GM18498 (cell line): Measurements from ENCODE around the gene ALDH1L1.

ENCODE experiments used
- ATAC-seq: cut with Tn5 transposase; IDR thresholded peaks from one replicate; pipeline ENCODE4 v1.9.1; 2021; ENCODE audit warnings: mild to moderate bottlenecking, moderate library complexity; ENCODE audit not compliant: unreplicated experiment

ALDH1L1 gene

DNA sequence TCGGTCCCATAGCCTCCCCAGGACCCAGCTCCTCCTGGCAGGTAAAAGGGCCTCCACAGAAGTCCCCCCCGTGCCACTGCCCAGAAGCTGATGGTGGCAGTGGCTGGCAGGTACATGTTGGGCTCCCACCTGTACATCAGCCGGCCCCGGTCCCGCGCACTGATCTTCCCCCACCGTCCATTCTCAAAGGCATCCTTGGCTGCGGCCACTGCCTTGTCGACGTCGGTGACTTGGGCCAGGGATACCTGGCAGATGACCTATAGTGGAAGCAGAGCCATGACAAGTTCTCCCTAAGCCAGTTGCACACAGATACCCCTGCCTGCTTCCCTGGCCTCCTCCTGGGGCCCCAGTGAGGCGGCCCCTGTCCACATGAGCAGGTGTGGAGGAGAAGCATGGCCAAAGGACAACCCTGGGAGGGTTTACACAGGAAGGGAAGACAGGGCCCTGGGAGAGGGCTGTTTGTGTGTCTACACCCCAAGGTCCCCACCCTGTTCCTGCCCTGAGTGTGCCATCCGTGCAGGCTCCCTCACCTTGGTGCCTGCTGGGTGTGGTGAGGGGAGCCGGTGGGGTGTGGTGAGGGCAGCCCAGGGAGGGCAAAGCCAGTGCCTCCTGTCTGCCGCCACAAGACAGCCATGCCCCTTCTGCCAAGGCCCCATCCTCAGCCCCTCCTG lies 44.8 kb downstream of the ALDH1L1 start:
- no peak for ATAC-seq

DNA sequence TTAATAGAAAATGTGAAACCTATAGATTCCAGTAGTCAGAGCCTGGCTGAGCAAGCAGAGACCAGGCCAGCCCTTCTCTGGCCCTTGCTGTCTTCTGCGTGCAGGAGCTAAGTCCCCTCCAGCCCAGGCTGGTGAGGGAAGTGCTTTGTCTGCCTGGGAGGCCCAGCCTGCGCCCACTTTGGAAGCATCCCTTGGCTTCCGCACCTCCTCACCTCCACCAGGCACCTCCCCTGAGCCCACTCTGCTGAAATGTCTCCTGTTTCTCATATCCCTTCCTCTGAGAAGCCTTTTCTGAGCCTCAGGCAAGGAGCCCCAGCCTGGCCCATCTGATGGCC lies 45.3 kb downstream of the ALDH1L1 start:
- no peak for ATAC-seq

DNA sequence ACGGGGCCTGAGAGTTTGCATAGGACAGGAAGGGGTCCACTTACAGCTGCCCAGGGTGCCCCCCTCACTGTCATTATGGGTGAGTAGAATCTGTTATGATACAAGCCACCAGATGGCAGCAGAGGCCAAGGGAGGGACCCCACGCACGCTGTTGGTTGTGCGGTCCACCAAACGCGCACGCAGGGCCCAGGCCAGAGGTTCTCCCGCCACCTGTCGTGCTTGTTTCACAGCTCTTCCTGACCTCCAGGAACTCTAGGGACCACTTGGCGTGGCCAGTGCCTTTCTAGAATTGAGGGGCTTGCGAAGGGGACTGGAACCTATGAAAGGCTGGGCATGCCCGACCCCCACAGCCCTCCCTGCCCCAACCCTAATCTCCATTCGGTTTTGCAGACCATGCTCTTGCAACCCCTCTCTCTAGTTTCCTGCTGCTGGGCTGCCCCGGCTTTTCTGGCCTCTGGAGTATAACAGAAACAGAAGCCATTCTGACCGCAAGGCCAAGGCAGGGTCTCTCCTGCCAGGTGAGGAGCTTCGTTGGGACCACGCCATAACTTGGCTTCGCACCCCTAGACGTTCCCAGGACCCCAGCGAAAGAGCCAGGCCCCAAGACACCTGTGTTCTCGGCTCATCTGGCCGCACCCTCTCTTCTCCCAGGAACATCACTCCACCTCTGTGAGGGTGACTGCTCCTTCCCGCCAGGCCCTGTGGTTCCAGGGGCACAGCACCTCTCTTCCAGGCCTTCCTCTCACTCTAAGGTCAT lies 46.0 kb downstream of the ALDH1L1 start:
- no peak for ATAC-seq

DNA sequence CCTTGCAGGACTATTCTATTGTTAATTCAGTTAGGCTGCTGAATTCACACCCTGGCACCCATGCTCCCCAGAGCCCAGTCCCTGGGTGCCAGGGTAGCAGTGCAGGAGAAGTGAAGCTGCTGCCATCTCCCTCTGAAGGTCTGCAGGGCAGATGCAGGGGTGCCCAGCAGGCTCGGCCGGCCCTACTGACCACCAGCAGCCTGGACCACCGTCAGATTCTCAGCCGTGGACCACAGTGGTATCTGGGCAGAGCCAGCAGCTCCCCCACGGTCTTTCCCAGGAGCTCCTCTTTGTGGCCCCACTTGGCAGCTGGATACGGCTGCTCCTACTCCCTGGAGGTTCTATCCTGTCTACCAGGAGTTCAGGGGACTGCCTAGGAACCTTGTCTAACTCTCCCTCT lies 46.8 kb downstream of the ALDH1L1 start:
- ATAC-seq = no peak

DNA sequence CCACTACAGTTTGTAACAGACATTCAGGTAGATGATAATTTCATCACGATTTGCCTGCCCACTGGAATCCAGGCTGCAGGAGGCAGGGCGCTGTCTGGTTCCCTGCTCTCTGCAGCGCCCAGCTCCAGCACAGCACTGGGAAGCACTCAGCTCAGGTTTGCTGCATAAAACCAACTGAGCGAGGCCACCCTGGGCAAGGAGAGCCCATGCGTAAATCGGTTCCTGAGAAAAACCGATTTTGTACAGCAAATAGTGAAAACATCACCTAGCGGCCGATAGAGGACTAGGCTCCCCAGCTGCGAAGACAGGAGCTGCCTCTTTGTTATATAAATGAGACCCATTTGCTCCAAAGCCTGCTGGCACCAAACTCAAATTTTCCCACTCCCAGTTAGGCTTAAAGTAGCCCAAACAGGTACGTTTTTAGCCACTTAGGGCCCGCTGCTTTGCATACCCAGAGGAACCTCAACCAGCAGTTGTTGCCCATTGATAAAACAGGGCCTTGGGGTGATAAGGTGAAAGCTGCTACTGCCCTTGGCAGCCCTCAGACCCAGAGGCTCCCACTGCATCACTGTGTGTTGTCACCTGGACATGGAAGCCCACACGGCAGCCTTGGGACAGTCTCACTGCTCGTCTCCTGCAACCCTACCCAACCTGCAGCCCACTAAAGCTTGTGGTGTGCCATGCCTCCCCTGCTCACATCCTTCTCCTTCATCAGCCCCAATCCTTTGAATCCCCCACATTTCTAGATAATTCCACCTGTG lies 47.5 kb downstream of the ALDH1L1 start:
- ATAC-seq = no peak

DNA sequence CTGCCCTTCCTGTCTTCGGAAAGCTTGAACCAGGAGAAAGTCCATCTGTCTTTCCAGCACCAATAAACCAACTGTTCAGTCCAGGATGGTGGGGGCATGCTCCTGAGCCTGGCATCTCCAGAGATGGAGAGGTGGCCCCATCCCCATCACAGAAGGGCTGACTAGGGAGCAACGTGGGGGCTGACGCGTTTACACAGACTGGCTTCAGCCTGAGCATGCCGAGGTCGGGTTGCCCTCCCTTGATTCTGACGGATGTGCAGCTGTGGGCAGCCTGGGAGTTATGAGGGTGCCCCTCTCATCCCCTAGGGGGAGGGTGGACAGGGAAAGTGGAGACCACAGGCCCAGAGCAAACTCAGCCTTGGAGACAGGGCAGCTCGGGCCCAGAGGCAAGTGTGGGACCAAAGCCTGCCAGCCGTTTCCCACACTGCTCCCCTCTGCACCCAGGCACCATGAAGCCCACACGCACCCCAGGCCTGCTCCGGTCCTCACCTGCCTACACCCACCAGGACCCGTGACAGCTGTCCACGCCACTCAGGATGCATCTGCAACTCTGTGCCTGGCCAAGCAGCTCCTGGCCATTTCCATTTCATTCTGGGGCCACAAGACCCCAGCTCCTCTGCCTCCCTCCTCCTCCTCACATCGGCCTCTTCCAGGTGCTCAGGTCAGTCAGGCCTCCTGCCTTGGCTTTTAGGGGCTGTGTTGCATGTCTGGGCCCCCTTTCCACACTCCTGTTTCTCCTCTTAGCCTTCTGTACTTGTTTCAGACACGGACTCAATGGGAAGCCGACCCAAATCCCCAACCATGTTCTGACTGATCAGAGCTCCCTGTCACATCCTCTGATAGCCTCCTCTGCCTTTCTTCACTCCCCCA lies 48.3 kb downstream of the ALDH1L1 start:
- ATAC-seq = no peak

DNA sequence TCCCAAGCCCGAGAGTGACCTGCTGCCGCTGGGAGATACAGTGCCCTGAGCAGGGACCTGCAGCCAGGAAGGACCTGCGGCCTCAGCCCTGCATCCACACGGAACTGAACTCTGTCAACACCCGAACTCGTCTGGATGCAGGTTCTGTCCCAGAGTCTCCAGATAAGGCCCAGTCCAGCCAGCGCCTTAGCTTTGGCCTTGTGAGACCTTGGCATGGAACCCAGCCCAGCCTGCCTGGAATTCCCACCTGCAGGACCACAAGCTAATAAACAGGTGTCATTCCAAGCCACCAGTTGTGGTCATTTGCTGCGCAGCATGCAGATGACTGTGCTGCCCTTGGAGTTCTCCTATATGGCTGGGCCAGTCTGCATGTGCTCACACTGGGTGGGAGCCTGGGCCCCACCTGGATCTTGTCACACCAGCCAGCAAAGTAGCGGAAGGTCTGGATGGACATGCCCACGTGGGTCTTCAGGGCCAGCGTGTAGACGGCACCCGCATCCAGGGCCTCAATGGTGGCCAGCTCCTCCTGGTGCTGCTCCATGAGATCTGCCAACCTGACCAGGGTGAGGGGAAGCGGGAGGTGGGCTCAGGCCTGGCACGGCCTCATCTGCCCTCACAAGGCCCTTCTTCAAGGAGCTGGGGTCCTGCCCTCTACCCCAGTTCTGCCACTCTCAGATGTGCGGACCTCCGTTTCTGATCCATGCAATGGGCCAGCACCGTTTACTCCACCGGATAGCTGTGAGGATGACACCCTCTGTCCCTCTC lies 49.2 kb downstream of the ALDH1L1 start:
- ATAC-seq = no peak

DNA sequence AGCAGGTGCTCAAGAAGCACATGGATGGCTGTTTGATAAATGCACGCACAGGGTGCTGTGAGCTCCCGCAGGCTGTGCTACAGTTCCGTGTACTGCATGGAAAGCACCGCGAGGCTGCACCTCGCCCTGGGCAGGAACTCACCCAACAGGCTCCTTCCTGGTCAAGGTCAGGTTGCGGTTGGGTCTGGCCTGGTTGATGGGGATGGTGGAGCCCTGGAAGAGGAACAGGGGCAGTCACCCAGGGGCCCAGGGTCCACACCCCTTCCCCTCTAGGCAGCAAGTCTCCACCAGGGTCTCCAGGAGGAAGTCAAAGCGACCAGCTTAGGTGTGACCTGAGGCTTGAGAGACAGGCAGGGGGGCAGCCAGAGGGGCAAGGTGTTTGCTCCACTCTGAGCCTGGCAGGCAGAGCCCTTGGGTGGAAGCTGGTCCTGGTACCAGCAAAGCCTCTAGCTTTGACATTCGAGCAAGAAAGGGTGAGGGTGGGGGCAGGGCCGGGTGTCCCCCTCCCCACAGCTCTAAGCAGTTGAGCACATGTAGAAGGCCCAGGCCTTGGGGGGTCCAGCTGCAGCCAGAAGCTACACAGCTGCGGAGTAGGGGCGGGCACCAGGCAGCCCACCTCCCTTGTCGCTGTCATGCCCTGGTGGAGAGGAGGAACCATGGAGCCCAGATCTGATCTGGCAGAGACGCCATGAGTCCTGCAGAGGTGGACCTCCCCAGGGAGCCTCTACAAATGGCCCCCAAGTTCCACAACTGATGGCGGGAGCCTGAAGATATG lies 50.1 kb downstream of the ALDH1L1 start:
- ATAC-seq = no peak

DNA sequence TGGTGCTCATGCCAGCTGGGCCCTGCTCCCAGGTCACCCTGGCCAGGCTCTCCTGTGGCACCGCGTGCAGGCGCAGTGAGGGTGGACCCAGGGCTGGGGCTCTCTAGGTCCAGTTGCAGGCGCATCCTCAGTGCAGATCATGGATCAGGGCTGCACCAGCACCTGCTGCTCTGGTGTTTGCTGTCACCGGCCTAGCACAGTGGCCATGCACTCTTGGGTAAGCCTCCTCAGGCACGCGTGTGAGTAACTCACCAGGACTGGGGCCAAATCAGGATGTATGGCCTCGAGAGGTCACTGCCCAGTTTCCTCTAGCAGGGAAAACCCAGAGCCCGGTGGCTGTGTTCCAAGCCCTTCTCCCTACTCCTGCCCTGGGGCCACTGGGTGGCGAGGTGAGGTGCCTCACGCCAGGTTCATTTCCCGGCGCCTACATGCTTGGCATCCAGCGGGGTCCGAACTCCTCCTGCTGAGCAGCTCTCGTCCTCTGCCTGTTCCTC lies 50.9 kb downstream of the ALDH1L1 start:
- no peak for ATAC-seq

DNA sequence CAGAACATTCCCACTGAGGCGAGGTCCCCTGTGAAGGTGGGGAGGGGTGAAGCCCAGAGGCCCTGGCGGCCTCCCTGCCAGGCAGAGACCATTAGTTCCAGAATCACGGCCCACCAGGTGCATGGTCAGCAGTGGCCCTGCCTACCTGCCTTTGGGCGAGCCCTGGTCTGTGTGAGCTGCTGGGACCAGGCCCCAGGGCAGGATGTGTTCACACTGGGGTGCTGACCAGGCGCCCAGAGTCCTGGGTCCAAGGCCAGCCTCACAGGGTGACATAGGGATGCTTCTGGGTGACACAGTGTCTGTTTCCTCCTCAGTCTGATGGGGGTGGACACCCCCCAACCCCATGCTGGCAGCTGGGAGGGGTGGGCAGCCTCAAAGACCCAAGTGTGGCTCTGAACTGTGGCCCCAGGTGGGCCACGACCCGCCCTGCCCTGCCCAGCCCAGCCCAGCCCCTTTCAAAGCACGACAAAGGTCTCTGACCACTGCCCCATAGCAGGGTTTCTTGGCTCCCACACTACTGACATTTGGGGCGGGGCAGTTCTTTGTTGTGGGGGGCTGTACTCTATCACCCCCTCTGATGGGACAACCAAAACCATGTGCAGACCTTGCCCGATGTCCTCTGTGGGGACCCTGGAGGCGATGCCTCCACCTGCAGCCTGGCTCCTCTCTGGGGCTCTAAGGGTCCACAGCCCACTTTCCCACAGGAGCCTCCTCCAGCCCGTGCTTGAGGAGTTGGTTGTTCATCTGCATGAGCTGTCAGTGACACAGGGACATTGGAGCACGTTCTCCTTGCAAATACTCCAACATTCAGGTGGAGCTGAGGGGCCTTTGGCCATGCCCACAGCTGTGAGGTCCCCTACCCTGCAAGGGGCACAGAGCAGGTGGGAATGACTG lies 51.6 kb downstream of the ALDH1L1 start:
- ATAC-seq = no peak

DNA sequence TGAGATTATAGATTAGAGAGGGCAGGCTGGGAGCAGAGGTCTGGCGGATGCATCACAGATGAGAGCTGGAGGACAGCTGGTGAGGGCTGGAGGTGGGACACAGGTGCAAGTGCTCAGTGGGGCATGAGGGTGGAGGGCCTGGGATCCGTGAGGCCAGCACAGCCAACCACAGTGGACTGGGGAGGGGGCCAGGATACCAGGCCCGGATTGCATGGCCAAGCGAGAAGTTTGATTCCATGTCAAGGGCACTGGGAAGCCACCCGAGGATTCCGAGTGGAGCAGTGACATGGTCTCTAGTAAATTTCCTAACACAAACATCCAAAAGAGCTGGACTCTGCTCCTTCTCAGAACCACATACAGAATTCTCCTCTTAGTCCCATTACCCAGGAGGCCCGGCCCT lies 52.5 kb downstream of the ALDH1L1 start:
- ATAC-seq = no peak

DNA sequence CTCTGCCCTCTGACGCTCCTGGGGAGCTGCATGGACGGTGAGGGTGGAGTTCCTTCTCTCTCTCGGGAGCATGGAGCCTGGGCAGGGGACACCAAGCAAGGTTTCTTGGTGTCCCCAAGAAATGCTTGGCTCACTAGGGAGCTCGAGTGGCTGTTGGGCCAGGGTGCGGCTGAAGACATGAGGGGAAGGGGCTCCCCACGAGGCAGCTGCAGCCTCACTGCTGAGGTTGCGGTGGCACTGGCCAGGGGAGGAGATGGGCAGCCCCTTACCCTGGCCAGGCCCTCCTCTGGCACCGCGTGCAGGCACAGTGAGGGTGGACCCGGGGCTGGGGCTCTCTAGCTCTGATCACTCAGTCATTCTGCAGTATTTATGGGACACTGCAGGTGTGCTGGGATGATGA lies 52.9 kb downstream of the ALDH1L1 start:
- no peak for ATAC-seq

DNA sequence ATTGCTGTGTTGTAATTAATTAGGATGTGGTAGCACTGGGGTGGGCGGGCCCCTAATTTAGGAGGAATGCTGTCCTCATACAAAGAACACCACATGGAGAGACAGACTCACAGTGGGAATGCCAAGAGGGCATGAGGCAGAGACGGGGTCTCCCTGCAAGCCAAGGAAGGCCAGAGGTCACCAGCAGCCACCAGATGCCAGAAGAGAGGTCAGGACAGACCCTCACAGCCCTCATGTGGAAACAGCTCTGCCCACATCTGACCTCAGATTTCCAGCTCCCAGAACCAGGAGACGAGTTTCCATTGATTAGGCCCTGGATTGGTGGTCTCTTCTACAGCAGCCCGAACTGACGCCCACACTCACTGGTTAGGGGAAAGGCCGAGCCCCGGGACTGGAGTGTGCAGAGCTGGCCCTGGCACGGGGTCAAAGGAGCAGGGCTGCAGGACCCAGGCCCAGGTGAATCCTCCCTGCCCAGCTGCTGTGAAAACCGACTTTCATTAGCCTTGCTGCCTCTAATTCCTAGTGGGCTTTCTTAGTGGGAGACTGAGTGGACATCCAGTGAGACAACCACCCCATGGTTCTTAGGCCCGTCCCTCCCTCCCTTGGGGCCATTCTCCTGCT lies 53.5 kb downstream of the ALDH1L1 start:
- ATAC-seq = no peak

DNA sequence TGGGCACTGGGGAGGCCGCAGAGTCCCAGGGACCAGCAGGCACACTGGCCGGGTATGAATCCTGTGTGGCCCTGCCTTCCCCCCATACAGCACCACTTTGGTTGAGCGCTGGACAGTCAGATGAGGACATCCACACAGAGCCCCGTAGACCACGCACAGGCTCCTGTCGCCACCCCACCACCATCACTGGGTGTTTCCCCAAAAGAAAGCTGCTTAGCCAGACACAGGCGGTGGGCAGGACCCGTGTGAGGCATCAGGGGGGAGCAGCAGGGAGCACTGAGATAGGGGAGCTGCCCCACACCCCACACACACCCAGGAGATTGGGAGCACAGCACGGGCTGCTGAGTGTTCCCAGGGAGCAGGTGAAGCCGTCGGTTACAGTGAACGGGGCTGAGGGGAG lies 54.1 kb downstream of the ALDH1L1 start:
- no peak for ATAC-seq

DNA sequence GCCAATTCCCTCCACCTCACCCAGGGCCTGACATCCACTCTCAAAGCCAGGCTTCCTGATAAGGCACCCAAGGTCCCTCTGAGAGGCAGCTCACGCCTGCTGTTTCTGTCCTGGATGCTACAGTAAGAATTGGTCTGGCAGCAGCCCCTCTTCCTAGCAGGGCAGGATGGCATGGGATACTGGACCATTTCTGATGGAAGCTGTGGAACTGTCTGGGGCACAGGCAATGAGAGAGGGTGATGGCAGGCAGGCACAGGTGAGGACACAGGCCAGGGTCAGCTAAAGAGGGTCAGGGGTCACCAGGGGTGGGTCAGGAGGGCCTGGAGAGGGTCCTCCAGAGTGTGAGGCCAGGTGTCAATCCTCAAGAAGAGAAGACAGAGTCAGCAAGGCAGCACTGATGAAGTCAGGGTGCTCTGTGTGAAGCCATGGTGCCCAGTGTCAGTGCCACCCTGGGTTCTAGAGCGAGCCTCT lies 54.6 kb downstream of the ALDH1L1 start:
- ATAC-seq = no peak

DNA sequence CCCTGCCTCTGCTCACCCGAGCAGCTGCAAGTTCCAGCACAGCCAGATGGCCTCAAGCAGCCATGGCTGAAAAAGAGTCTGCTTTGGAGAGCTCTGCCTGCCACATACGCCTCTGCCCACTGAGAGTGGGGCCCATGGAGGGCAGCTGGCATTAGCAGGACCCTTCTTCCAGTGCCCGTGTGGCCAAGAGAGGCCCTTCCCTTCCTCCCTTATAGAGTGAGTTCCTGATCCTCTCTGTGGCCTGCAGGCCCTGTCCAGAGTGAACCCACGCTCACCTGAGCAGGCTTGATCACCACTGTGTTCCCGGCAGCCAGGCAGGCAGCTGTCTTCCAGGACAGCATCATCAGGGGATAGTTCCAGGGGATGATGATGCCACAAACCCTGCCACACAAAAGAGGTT lies 55.0 kb downstream of the ALDH1L1 start:
- ATAC-seq = no peak

DNA sequence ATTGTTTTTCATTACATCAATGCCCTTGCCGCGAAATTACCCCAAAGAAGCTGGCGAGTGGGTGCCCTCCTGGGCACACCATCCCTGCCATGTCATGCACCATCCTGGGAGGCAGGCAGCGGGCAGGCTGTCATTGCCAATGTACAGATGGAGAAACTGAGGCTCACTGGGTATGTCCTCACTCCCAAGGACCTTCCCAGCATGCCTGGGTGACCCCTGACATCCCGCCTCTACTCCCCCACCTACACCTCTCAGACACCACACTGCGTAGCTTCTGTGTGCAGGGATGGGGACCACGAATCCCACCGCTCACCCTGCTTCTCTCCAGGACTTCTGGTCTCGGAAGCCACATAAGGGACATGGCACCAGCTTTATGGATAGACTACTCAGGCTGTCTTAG lies 55.5 kb downstream of the ALDH1L1 start:
- no peak for ATAC-seq
